ENCODE data around the gene NMRK2.

DNA sequence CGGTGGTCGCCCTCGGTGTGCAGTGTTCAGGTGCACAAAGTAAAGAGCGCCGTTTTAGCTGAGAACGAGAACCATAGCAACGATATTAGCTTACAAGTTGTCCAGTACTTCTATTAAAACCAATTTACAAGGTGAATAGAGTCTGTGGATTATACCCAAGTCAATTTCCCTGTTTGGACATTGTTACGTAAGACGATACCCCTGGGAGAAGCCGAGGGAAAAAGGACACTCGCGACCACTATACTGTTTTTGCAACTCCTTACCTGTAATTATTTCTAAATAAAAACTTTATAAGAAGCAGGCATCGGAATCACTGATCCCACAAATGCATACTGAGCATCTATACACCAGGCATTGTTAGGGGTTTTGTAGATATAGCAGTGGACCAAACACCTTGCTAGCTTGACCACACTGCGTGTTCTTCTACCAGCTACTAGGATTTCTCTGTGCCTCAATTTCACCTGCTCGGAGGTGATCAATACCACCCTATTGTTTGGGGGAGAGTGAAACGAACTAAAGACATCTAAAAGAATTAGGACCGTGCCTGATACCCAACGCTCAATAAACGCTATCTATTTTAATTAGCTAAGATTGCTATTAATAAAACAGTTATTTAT, 52.9 kb downstream of the NMRK2 start:
- TF ChIP-seq, protein P1, sequence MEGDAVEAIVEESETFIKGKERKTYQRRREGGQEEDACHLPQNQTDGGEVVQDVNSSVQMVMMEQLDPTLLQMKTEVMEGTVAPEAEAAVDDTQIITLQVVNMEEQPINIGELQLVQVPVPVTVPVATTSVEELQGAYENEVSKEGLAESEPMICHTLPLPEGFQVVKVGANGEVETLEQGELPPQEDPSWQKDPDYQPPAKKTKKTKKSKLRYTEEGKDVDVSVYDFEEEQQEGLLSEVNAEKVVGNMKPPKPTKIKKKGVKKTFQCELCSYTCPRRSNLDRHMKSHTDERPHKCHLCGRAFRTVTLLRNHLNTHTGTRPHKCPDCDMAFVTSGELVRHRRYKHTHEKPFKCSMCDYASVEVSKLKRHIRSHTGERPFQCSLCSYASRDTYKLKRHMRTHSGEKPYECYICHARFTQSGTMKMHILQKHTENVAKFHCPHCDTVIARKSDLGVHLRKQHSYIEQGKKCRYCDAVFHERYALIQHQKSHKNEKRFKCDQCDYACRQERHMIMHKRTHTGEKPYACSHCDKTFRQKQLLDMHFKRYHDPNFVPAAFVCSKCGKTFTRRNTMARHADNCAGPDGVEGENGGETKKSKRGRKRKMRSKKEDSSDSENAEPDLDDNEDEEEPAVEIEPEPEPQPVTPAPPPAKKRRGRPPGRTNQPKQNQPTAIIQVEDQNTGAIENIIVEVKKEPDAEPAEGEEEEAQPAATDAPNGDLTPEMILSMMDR (conservative IDR thresholded peaks at IDR 0.05; ENCODE audit: low read depth, low read length) = no peak
- no peak for TF ChIP-seq EZH2 (IDR thresholded peaks at IDR 0.05; ENCODE audit: borderline replicate concordance, low read depth, low read length, poor library complexity, severe bottlenecking)

All from A673 (cell line).